Transverse colon (tissue), 4 donors: ENCODE data around the gene PTPRF.

Experiments used
- CTCF ChIP-seq, 5 experiments: fragments of 200-600 bp in 3 of 5; fragments of 450-650 bp in 2 of 5; sonication (generic) in 3 of 5; IDR thresholded peaks; 1 replicate in 2 of 5; 2 replicates in 3 of 5; pipeline ENCODE4 v1.5.1; 2016 to 2017; ENCODE audit warnings: antibody characterized with exemption in 5 of 5, inconsistent platforms in 3 of 5, mild to moderate bottlenecking in 2 of 5, moderate library complexity in 1 of 5
- EP300 ChIP-seq: sonication (generic); formaldehyde crosslinking; IDR thresholded peaks from one replicate; pipeline ENCODE4 v1.6.1; 2017; ENCODE audit warnings: antibody characterized with exemption, low read depth
- POLR2A ChIP-seq: fragments of 450-650 bp; IDR thresholded peaks from one replicate; pipeline ENCODE4 v1.6.1; 2016; ENCODE audit warnings: antibody characterized with exemption, mild to moderate bottlenecking, moderate library complexity
- POLR2AphosphoS5 ChIP-seq, 3 donors: sonication (generic); formaldehyde crosslinking; IDR thresholded peaks; one replicate each; pipeline ENCODE4 v1.6.1; 2016; ENCODE audit warnings: antibody characterized with exemption in 3 of 3

GRCh38 chr1:43616383-43616782, 85.7 kb downstream of the PTPRF start:
- TF ChIP-seq POLR2A (no peak), CTCF (IDR thresholded peaks at IDR 0.05) (no peak), EP300 (no peak), POLR2AphosphoS5 (IDR thresholded peaks at IDR 0.05) (no peak)
